GM12872 (cell line): ENCODE measurements around the gene ICA1.

Experiments
- TF ChIP-seq, protein P1 (sequence below): IDR thresholded peaks from 3 replicates; pipeline ENCODE4 v1.5.1; 2011; ENCODE audit warnings: low read depth, mild to moderate bottlenecking, low read length, moderate library complexity; ENCODE audit not compliant: insufficient read depth

Gene ICA1

DNA sequence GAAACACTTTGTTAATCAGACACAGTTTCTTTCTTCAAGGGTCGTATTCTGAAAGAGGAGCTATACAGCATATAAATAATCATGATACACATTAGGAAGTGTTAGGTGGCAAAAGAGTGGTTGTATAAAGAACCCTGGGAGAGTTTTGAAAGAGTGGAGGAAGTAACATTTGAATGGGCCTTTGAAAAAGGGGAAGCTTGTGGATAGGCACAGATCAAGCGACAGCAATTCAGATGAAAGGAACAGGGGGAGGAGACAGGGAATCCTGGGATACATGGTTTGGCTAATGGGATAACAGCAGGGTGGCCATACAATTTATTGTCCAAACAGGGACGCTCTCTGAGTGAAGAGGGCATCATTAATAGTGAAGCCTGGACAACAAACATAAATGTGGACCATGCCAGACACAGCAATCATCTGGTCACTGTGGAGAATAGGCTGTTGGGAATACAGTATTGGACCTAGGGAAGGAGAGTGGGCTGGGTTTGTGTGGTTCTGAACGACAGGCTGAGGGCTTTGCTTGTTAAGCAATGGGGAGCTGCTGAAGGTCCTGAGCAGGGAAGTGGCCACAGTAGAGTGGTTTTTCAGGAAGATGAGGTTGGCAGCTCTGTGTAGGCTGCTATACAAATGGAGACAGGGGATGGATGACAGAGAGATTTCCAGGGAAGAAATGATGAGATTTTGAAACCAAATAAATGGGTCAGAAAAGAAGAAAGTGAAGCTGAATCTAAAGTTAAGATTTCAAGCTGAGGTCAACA is 75.9 kb downstream of the ICA1 start:
- TF ChIP-seq, protein P1, sequence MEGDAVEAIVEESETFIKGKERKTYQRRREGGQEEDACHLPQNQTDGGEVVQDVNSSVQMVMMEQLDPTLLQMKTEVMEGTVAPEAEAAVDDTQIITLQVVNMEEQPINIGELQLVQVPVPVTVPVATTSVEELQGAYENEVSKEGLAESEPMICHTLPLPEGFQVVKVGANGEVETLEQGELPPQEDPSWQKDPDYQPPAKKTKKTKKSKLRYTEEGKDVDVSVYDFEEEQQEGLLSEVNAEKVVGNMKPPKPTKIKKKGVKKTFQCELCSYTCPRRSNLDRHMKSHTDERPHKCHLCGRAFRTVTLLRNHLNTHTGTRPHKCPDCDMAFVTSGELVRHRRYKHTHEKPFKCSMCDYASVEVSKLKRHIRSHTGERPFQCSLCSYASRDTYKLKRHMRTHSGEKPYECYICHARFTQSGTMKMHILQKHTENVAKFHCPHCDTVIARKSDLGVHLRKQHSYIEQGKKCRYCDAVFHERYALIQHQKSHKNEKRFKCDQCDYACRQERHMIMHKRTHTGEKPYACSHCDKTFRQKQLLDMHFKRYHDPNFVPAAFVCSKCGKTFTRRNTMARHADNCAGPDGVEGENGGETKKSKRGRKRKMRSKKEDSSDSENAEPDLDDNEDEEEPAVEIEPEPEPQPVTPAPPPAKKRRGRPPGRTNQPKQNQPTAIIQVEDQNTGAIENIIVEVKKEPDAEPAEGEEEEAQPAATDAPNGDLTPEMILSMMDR = no peak

DNA sequence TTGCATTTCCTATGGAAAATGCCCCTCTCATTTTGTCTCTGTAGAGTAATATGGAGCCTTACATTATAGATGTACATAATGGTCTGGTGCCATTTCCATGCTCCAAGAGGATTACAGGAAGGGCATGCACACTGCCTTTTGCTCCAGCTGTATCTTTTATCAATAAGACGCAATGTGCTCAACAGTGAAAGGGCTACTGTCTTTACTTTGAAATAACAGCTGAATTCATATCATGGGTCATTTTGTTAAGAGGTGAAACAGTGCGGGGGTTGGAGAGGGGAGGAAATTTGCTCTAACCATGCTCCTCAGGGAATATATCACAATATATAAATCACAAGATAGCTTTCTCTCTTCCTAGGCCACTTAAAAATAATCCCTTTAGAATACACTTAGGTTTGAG is 77.7 kb downstream of the ICA1 start:
- TF ChIP-seq, protein P1 = no peak

DNA sequence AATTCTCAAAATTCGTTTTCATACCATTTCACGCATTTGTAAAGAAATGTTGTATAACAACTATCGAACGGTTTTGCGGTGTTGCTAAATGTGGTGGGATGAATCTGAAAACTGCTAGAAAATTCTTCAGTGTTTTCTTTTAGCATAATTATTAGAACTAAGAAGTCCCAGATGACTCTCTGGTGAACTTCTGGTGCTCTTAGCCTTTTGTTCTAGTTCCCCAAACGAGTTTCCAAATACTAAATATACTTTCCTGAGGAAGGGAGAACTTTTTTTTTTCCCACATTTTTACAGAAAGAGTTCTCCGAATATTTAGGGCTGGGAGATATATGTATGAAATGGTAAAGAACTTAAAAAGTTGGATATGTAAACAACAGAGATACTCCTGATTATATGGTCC is 82.5 kb downstream of the ICA1 start:
- TF ChIP-seq, protein P1 = no peak

DNA sequence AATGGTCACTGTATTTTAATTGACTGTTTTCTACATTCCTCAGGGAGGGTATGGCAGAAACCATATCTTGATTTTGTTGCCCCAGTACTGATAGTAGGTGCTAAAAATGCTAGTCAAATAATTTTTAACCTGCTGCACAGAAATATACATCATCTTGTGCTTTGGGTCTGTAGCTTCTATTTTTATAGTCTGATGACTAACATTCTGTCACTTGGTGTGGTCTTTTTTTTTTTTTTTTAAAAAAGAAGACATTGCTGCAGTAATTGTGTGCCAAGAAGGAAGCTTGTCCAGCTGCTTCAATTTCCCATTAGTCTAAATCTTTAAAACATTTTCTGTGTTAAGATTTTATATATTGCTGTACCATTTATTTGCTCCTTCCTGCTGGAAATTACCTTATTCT is 83.6 kb downstream of the ICA1 start:
- TF ChIP-seq, protein P1 = no peak

DNA sequence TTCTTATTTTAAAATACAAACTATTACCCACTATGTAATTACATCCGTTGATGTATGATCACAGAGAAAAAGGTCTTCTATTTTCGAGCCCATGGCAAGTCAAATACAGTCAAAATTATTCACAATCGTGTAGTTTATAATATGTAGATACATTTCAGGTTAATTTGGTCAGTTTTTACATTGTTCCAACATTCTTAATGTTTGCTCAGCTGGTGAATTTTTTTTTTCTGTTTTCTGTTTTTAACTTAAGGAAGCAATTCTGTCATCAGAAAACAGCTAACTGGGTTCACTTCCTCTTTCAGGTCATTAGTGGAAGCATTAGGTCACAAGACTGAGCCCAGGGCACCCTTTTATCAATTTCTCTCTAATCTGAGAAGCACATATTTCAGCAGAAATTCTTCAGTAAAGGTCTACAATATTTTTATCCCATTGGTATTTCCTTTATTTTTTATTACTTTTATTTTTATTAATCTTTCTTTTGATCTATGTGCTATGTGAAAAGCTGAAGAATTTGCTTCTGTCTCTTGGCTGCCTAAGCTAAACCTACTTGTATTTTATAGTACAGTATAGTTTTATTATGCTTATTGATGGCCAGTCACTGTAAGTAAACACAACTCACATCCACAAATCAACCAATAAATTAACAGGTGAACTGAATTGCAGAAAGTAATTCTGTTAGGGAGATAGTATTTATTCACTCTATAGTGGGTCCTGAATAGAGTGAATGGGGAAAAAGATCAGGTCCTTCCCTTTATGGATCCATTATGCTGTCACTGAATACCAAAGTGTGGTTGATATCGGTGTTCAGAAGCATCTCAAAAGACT is 84.6 kb downstream of the ICA1 start:
- TF ChIP-seq, protein P1 = no peak

DNA sequence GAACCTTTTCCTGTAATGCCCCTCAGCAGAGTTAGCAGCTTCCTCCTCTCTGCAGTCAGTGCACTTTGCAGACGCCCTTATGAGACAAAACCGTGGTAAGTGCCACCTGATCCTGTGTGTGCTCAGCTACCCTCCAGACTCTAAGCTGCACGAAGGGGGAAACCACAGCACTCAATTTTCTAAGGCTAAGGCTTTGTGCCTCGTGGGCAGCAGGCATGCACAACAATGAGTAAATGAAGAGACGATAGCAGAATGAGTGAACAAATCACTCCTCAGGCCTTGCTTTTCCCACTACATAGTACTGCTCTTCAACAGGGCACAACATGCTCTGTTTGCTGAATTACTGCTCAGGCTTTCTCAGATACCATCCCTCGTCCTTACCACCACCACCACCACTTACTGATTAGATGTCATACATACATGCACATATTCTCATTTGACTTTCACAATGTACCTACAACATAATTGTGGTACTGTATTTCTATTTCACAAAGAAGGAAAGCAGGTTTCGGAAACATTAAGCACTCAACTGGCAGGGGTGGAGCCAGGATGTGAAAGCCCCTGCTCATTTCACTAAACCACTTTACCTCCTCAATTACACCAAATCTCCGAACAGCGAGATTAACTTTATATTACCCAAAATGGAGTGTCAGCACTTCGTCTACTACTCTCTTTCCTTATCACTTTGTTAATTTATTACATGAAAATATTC is 85.4 kb downstream of the ICA1 start:
- TF ChIP-seq, protein P1 = no peak

DNA sequence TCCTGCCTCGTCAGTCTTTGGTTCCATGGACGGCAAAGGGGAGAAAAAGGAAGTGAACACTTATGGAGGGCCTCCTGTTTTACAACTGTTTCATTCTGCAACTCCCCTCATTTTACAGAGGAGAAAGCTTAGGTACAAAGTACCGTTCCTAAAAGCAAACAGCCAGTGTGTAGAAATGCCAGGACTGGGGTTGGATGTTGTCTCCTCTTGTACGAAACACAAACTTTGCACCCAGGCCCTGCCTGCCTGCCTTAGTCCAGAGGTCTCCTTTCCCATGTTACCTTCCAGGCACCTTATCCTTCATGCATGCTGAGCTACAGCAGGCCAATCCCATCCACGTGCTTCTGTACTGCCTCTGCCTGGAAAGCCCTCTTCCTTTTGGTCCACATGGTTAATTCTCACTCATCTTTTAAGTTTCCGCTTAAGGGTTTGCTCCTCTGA is 86.0 kb downstream of the ICA1 start:
- TF ChIP-seq, protein P1 = no peak
